ENCODE measurements around the gene ULK2. TPM values are rescaled to one million over a fixed set of nuclear protein-coding genes. Genes with fewer than 3 reads are reported as not detected.
"Not testable (repeated sequence)": the region's sequence is repeated elsewhere in the genome, so short reads cannot be mapped to it uniquely, and the experiment has no call there.

The ULK2 gene
- total RNA-seq, 3 donors from 2014 or later = 22.1 to 25.6 (median 23.0) TPM

GRCh38 chr17:19768046-19768782 lies 99.5 kb downstream of the ULK2 start:
- TF ChIP-seq POLR2A (IDR thresholded peaks at IDR 0.05) (no peak), POLR2AphosphoS5 (IDR thresholded peaks at IDR 0.05) (no peak), CTCF (IDR thresholded peaks at IDR 0.05) (no peak)
- Histone ChIP-seq H3K27ac (peak overlapping the region in 1 of 2 donors; percentile 85), H3K4me1 (no peaks in the 10 kb centered on the region), H3K36me3 (no peaks in the 10 kb centered on the region), H3K9me3 (no peaks in the 10 kb centered on the region), H3K4me3 (no peak overlapping the region), H3K27me3 (no peaks in the 10 kb centered on the region)
- intact Hi-C loops (cut with DNase I; ENCODE audit: low total_unique reads) = no loop called here
- DNase-seq (ENCODE audit: low spot score in 2 of 2) = no peak

- intact Hi-C loops (cut with DNase I; ENCODE audit: low total_unique reads) = no loop called here
Observed at GRCh38 chr17:19766421-19767270, 101.1 kb downstream of the ULK2 start.

GRCh38 chr17:19766016-19766415 lies 101.7 kb downstream of the ULK2 start:
- Histone ChIP-seq H3K36me3 (no peaks in the 10 kb centered on the region), H3K9me3 (no peaks in the 10 kb centered on the region), H3K4me3 (no peak overlapping the region), H3K27ac (no peak overlapping the region), H3K4me1 (no peaks in the 10 kb centered on the region), H3K27me3 (no peaks in the 10 kb centered on the region)
- no peak for TF ChIP-seq CTCF (IDR thresholded peaks at IDR 0.05)
- TF ChIP-seq POLR2A (IDR thresholded peaks at IDR 0.05) = no peak
- no peak for TF ChIP-seq POLR2AphosphoS5 (IDR thresholded peaks at IDR 0.05)
- no peak for DNase-seq (ENCODE audit: low spot score in 2 of 2)
- intact Hi-C loops (cut with DNase I; ENCODE audit: low total_unique reads) = no loop called here

More at GRCh38 chr17:19766421-19767270, 101.1 kb downstream of the ULK2 start:
- Histone ChIP-seq H3K27me3 (no peaks in the 10 kb centered on the region), H3K4me3 (no peak overlapping the region), H3K36me3 (no peaks in the 10 kb centered on the region), H3K9me3 (no peaks in the 10 kb centered on the region), H3K27ac (no peak overlapping the region), H3K4me1 (no peaks in the 10 kb centered on the region)
- no peak for TF ChIP-seq POLR2A (IDR thresholded peaks at IDR 0.05)
- peak; percentile 74 to 92 (median 87) for TF ChIP-seq CTCF (IDR thresholded peaks at IDR 0.05)
- TF ChIP-seq POLR2AphosphoS5 (IDR thresholded peaks at IDR 0.05) = peak in 2 of 3 donors; percentile 17 to 29
- peak; percentile 65 to 71 for DNase-seq (ENCODE audit: low spot score in 2 of 2)

- H3K27ac ChIP-seq, H3K4me3 ChIP-seq, H3K36me3 ChIP-seq, H3K9me3 ChIP-seq, H3K27me3 ChIP-seq, H3K4me1 ChIP-seq: not testable (repeated sequence)
- DNase-seq (ENCODE audit: low spot score in 2 of 2) = peak in 1 of 2 donors; percentile 15
- intact Hi-C loops (cut with DNase I; ENCODE audit: low total_unique reads) = loop anchor here (2.0 kb wide), 1 partner anchor 249 kb away; no protein-coding TSS in a partner anchor
Observed at GRCh38 chr17:19763991-19764390, 103.7 kb downstream of the ULK2 start.

- DNase-seq (ENCODE audit: low spot score in 2 of 2) = peak in 1 of 2 donors; percentile 14
- Histone ChIP-seq H3K4me3 (no peak overlapping the region), H3K4me1 (no peaks in the 10 kb centered on the region), H3K27ac (no peak overlapping the region), H3K36me3 (no peaks in the 10 kb centered on the region), H3K9me3 (no peaks in the 10 kb centered on the region), H3K27me3 (no peaks in the 10 kb centered on the region)
- intact Hi-C loops (cut with DNase I; ENCODE audit: low total_unique reads) = loop anchor here (2.0 kb wide), 1 partner anchor 249 kb away; no protein-coding TSS in a partner anchor
- no peak for TF ChIP-seq CTCF (IDR thresholded peaks at IDR 0.05)
- TF ChIP-seq POLR2AphosphoS5 (IDR thresholded peaks at IDR 0.05) = no peak
- TF ChIP-seq POLR2A (IDR thresholded peaks at IDR 0.05) = no peak
Observed at GRCh38 chr17:19763416-19763815, 104.3 kb downstream of the ULK2 start.

Data from breast epithelium (tissue), 4 donors.